Neuron (in vitro differentiated cells): Measurements from ENCODE around the gene PPP1R9B.

Experiments used
- H2AFZ ChIP-seq: one replicate; pipeline ENCODE4 v1.6.1; 2013; ENCODE audit warnings: low read depth, mild to moderate bottlenecking, inconsistent platforms, low read length, moderate library complexity
- H3K27me3 ChIP-seq: one replicate; pipeline ENCODE4 v1.6.1; 2013; ENCODE audit warnings: low read length; ENCODE audit not compliant: insufficient read depth
- H3K36me3 ChIP-seq: one replicate; pipeline ENCODE4 v1.6.1; 2013; ENCODE audit warnings: low read length; ENCODE audit not compliant: insufficient read depth
- H3K4me1 ChIP-seq: one replicate; pipeline ENCODE4 v1.6.1; 2013; ENCODE audit warnings: low read length; ENCODE audit not compliant: insufficient read depth
- H3K4me3 ChIP-seq: 2 replicates; pipeline ENCODE4 v1.5.1; 2013; ENCODE audit warnings: mild to moderate bottlenecking, low read length, moderate library complexity
- H3K9me3 ChIP-seq: one replicate; pipeline ENCODE4 v1.6.1; 2013; ENCODE audit warnings: low read length

PPP1R9B gene

GRCh38 chr17:50174444-50174843 is 24.0 kb upstream of the PPP1R9B start:
- H3K36me3 ChIP-seq: no peaks in the 10 kb centered on the region
- peaks cover 10% of the 10 kb centered on the region for H3K4me1 ChIP-seq
- no peak overlapping the region for H2AFZ ChIP-seq
- peaks cover 5% of the 10 kb centered on the region for H3K27me3 ChIP-seq
- no peak overlapping the region for H3K4me3 ChIP-seq
- H3K9me3 ChIP-seq: no peaks in the 10 kb centered on the region

GRCh38 chr17:50173335-50173941 is 23.0 kb upstream of the PPP1R9B start:
- Histone ChIP-seq H2AFZ (no peak overlapping the region), H3K4me1 (peaks cover 10% of the 10 kb centered on the region), H3K4me3 (no peak overlapping the region), H3K27me3 (peaks cover 5% of the 10 kb centered on the region), H3K36me3 (no peaks in the 10 kb centered on the region), H3K9me3 (no peaks in the 10 kb centered on the region)

- no peak overlapping the region for H2AFZ ChIP-seq
- peaks cover 5% of the 10 kb centered on the region for H3K4me1 ChIP-seq
- H3K9me3 ChIP-seq: no peaks in the 10 kb centered on the region
- no peak overlapping the region for H3K4me3 ChIP-seq
- no peaks in the 10 kb centered on the region for H3K36me3 ChIP-seq
- peaks cover 5% of the 10 kb centered on the region for H3K27me3 ChIP-seq
Observed at GRCh38 chr17:50172936-50173334, 22.5 kb upstream of the PPP1R9B start.

DNA sequence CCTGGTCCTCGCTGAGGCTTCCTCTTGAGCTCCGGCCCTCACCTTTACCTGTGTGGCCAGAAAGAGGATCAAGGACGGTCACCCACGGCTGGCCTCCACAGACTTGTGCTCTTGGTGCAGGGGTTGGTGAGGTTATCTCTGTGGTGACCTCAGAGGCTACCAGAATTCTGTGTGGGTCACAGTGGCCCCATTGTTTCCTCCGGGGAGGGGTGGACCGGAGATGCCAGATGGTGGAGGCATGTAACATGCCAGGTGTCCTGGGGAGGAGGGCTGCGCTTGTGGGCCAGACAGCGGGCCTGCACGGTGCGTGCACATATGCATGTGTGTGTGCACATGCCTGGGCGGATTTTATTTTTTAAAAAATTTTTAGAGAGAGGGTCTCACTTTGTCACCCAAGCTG is 21.7 kb upstream of the PPP1R9B start:
- H3K27me3 ChIP-seq: peaks cover 5% of the 10 kb centered on the region
- no peaks in the 10 kb centered on the region for H3K36me3 ChIP-seq
- H3K9me3 ChIP-seq: no peaks in the 10 kb centered on the region
- no peak overlapping the region for H2AFZ ChIP-seq
- H3K4me3 ChIP-seq: no peak overlapping the region
- no peaks in the 10 kb centered on the region for H3K4me1 ChIP-seq

DNA sequence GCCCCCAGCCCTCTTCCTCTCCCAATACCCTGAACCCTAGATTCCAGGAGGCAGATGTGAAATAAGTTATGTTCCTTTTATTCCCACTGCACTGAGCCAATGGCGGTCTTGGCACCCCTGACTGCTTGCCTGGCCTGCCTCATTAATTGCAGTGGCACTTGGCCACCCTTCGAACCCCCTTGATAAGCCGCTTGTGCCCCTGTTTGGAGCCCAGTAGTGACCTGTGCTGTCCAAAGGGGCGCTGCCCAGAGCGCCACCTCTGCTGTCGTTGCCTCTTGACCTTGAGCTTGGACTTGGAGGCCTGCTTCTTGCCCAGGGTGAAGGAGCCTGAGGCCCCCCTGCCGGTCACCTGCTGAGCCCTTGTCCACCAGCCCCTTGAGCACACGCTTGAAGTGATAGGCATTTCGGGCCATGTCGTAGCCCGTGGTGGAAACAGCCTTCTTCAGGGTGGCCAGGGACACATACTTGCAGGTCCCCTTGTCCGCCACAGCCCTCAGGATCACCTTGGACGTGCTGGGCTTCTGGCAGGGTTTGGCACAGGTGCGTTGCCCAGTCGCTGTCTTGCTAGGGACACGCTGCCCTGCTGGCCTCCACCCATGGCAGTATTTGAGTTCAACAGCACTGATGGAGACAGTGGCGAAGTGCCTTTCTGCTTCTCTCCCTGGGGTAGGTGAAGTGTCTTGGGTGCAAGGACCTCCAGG is 21.0 kb upstream of the PPP1R9B start:
- Histone ChIP-seq H3K36me3 (no peaks in the 10 kb centered on the region), H3K4me1 (no peaks in the 10 kb centered on the region), H3K4me3 (no peak overlapping the region)

GRCh38 chr17:50170662-50171370 is 20.3 kb upstream of the PPP1R9B start:
- Histone ChIP-seq H3K9me3 (no peaks in the 10 kb centered on the region), H3K4me3 (no peak overlapping the region)

More for the DNA sequence above, 21.0 kb upstream of the PPP1R9B start:
- no peaks in the 10 kb centered on the region for H3K9me3 ChIP-seq
- no peak overlapping the region for H2AFZ ChIP-seq
- peaks cover 5% of the 10 kb centered on the region for H3K27me3 ChIP-seq

DNA sequence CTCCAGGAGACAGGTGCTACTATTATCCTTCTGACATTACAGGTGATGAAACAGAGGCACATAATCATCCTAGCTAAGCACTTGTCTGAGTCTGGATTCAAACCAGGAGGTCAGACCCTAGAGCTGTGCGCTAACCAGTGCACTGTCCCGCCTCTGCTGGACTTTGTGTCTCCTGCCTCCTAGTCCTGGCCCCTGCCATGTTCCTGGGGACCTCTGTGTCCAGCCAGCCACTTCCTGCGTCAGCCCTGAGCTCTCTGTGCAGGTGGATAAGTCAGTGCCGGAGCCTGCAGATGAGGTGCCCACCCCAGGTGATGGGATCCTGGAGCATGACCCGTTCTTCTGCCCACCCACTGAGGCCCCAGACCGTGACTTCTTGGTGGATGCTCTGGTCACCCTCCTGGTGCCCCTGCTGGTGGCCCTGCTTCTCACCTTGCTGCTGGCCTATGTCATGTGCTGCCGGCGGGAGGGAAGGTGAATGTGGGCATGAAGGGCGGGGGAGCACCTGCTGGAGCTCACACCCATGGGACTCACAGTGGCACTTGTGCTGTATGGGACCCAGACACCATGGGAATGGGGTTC is 19.5 kb upstream of the PPP1R9B start:
- Histone ChIP-seq H3K4me1 (no peaks in the 10 kb centered on the region), H3K9me3 (no peaks in the 10 kb centered on the region), H3K36me3 (no peaks in the 10 kb centered on the region), H3K4me3 (no peak overlapping the region), H2AFZ (no peak overlapping the region), H3K27me3 (peaks cover 11% of the 10 kb centered on the region)

More at GRCh38 chr17:50170662-50171370, 20.3 kb upstream of the PPP1R9B start:
- H3K27me3 ChIP-seq: peaks cover 5% of the 10 kb centered on the region
- no peaks in the 10 kb centered on the region for H3K36me3 ChIP-seq
- H2AFZ ChIP-seq: no peak overlapping the region
- H3K4me1 ChIP-seq: no peaks in the 10 kb centered on the region

- no peaks in the 10 kb centered on the region for H3K4me1 ChIP-seq
- H3K9me3 ChIP-seq: no peaks in the 10 kb centered on the region
- no peak overlapping the region for H2AFZ ChIP-seq
- H3K4me3 ChIP-seq: no peak overlapping the region
- peaks cover 11% of the 10 kb centered on the region for H3K27me3 ChIP-seq
- H3K36me3 ChIP-seq: no peaks in the 10 kb centered on the region
Observed at GRCh38 chr17:50169121-50169764, 18.8 kb upstream of the PPP1R9B start.

DNA sequence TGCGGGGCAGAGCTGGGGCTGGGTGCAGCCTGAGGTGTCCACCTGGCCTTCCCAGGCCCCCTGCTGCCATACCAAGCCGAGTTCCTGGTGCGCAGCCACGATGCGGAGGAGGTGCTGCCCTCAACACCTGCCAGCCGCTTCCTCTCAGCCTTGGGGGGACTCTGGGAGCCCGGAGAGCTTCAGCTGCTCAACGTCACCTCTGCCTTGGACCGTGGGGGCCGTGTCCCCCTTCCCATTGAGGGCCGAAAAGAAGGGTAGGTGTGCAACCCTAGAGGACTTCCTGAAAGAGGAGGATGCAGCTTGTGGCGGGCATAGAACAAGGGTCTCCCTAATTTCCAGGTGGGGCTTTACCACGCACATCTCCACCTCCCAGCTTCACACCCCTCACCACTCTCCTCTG is 17.8 kb upstream of the PPP1R9B start:
- H3K4me1 ChIP-seq: no peaks in the 10 kb centered on the region
- H3K4me3 ChIP-seq: no peak overlapping the region

DNA sequence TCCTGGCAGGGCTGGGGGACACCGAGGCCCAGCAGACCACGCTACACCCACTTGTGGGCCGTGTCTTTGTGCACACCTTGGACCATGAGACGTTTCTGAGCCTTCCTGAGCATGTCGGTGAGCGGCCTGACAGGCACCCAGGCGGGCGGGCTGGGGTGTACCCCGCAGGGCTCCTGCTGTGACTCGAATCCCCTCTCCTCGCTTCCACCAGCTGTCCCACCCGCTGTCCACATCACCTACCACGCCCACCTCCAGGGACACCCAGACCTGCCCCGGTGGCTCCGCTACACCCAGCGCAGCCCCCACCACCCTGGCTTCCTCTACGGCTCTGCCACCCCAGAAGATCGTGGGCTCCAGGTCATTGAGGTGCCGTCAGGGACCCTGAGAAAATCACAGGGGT is 16.9 kb upstream of the PPP1R9B start:
- Histone ChIP-seq H3K9me3 (no peaks in the 10 kb centered on the region), H3K36me3 (no peaks in the 10 kb centered on the region), H3K4me3 (no peak overlapping the region), H3K27me3 (peaks cover 10% of the 10 kb centered on the region), H3K4me1 (no peaks in the 10 kb centered on the region), H2AFZ (no peak overlapping the region)

More for the DNA sequence above, 17.8 kb upstream of the PPP1R9B start:
- no peak overlapping the region for H2AFZ ChIP-seq
- H3K27me3 ChIP-seq: peaks cover 10% of the 10 kb centered on the region
- no peaks in the 10 kb centered on the region for H3K9me3 ChIP-seq
- H3K36me3 ChIP-seq: no peaks in the 10 kb centered on the region

- Histone ChIP-seq H3K36me3 (no peaks in the 10 kb centered on the region), H3K27me3 (peaks cover 8% of the 10 kb centered on the region), H3K9me3 (no peaks in the 10 kb centered on the region), H3K4me3 (no peak overlapping the region), H3K4me1 (peaks cover 5% of the 10 kb centered on the region), H2AFZ (no peak overlapping the region)
Observed at GRCh38 chr17:50166518-50167181, 16.2 kb upstream of the PPP1R9B start.

- Histone ChIP-seq H3K36me3 (no peaks in the 10 kb centered on the region), H2AFZ (no peak within 1 kb of the TSS), H3K27me3 (peaks cover 6% of the 10 kb centered on the region), H3K4me1 (peaks cover 7% of the 10 kb centered on the region), H3K9me3 (no peaks in the 10 kb centered on the region), H3K4me3 (no peak within 1 kb of the TSS)
Observed at GRCh38 chr17:50165867-50166517, 15.5 kb upstream of the PPP1R9B start, which contains the start of gene SGCA. SGCA (plus strand) TSS chr17:50166005; CDS start chr17:50166041, 36 bp downstream.
